Measurements from ENCODE around the gene FLNA. TPM values are rescaled to one million over a fixed set of nuclear protein-coding genes. Genes with fewer than 3 reads are reported as not detected.
A peak's percentile ranks its signal among the peaks of the same experiment; 100 is the strongest.

The FLNA gene
- total and polyA plus RNA-seq, 2 donors (not counting 3 experiments of a cell fraction or from before 2014, with no cell fraction given), result 658 to 1,474 TPM

DNA sequence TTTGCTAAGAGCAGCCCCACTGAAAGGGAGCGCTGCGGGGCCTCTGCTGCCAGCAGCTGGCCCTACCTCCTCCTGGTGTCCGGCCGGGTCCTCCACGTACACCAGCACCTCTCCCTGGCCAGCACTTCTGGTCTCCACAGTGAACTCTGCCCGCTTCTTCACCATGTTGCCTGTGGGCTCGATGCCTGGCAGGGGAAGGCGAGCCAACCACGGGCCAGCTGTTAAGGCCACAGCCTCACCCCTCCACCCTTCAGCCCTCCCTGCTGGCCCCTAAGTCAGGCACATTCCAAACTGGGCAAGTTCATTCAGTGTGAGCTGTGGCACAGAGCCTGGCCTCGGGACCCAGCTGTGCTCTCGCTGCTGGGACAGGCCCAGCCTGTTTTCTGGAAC is 7.8 kb downstream of the FLNA start:
- dilution Hi-C loops (cut with MboI; ENCODE audit: extremely low pct_ligation_motif_present, low sequenced_read_pairs), result no loop called here
- FAIRE-seq (peak; percentile 47), DNase-seq (ENCODE audit: low read depth, low spot score) (no peak)
- H3K36me3 ChIP-seq (ENCODE audit: control insufficient read depth in 2 of 2, extremely low read depth in 1 of 2, insufficient read depth in 2 of 2, low read length in 2 of 2), result peaks cover 17 to 47% of the 10 kb centered on the region in 2 experiments
- H3K4me1 ChIP-seq (ENCODE audit: control insufficient read depth, extremely low read depth, insufficient read depth, low read length), result peaks cover 13% of the 10 kb centered on the region
- no peak overlapping the region for H3K4me2 ChIP-seq (ENCODE audit: insufficient read depth, low read length)
- no peaks in the 10 kb centered on the region for H4K20me1 ChIP-seq (replicated peaks; ENCODE audit: control insufficient read depth, extremely low read depth, insufficient read depth, low read length)
- peaks cover 88% of the 10 kb centered on the region for H3K79me2 ChIP-seq (ENCODE audit: control insufficient read depth, insufficient read depth, low read length)
- intact Hi-C loops (cut with micrococcal nuclease), result no loop called here
- ChIA-PET POLR2A (no interaction called here), CTCF (no interaction called here)
- no peak overlapping the region for H3K9ac ChIP-seq (replicated peaks; ENCODE audit: extremely low read depth, insufficient read depth, low read length)
- H2AFZ ChIP-seq (ENCODE audit: low read depth, low read length), result no peak overlapping the region
- BruUV-seq (replicated peaks), result no TSS peak
- no peak for TF ChIP-seq MYC (IDR thresholded peaks at IDR 0.05; ENCODE audit: low read depth, low read length)
- TF ChIP-seq POLR2A (IDR thresholded peaks at IDR 0.05; ENCODE audit: low read depth, low read length), result no peak
- no peak for TF ChIP-seq MAX (IDR thresholded peaks at IDR 0.05; ENCODE audit: insufficient read depth, insufficient read length)
- no peak for TF ChIP-seq POLR2AphosphoS5 (IDR thresholded peaks at IDR 0.05; ENCODE audit: insufficient read depth, low read depth, low read length)
- TF ChIP-seq, protein P1, sequence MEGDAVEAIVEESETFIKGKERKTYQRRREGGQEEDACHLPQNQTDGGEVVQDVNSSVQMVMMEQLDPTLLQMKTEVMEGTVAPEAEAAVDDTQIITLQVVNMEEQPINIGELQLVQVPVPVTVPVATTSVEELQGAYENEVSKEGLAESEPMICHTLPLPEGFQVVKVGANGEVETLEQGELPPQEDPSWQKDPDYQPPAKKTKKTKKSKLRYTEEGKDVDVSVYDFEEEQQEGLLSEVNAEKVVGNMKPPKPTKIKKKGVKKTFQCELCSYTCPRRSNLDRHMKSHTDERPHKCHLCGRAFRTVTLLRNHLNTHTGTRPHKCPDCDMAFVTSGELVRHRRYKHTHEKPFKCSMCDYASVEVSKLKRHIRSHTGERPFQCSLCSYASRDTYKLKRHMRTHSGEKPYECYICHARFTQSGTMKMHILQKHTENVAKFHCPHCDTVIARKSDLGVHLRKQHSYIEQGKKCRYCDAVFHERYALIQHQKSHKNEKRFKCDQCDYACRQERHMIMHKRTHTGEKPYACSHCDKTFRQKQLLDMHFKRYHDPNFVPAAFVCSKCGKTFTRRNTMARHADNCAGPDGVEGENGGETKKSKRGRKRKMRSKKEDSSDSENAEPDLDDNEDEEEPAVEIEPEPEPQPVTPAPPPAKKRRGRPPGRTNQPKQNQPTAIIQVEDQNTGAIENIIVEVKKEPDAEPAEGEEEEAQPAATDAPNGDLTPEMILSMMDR (IDR thresholded peaks at IDR 0.05; ENCODE audit: extremely low read depth in 1 of 2, insufficient read depth in 1 of 2, low read depth in 1 of 2, low read length in 2 of 2), result no peak
- no peak for TF ChIP-seq EZH2 (IDR thresholded peaks at IDR 0.05; ENCODE audit: borderline replicate concordance, low read depth, low read length, severe bottlenecking)
- TF ChIP-seq GATA2 (IDR thresholded peaks at IDR 0.05; ENCODE audit: insufficient read depth, insufficient read length, low read depth, low read length), result no peak
- no peak for TF ChIP-seq JUN (IDR thresholded peaks at IDR 0.05; ENCODE audit: borderline replicate concordance, insufficient read depth, insufficient read length, low read depth)
- TF ChIP-seq FOS (IDR thresholded peaks at IDR 0.05; ENCODE audit: borderline replicate concordance, insufficient read depth, low read length), result no peak
- no peaks in the 10 kb centered on the region for H3K9me3 ChIP-seq (replicated peaks; ENCODE audit: control insufficient read depth, insufficient read depth, low read length)
- H3K9me1 ChIP-seq (replicated peaks; ENCODE audit: control insufficient read depth, extremely low read depth, insufficient read depth, low read length), result no peaks in the 10 kb centered on the region
- H3K4me3 ChIP-seq (replicated peaks in 1 of 3; ENCODE audit: insufficient read depth in 1 of 3, low read depth in 1 of 3, low read length in 3 of 3), result no peak overlapping the region
- no peaks in the 10 kb centered on the region for H3K27me3 ChIP-seq (ENCODE audit: control insufficient read depth in 2 of 2, insufficient read depth in 2 of 2, low read length in 2 of 2)
- H3K27ac ChIP-seq (ENCODE audit: insufficient read depth, low read depth, low read length), result no peak overlapping the region
